AG09319 (cell line): Measurements from ENCODE around the gene UBE3C.

ENCODE experiments used
- DNase-seq: peaks from one replicate; pipeline ENCODE4 v3.0.0-alpha.2; 2010; ENCODE audit warnings: low read depth; ENCODE audit errors: extremely low read depth
- TF ChIP-seq, protein P1 (sequence below): IDR thresholded peaks from 2 replicates; pipeline ENCODE4 v1.5.1; 2011; ENCODE audit warnings: low read depth, mild to moderate bottlenecking, inconsistent platforms, low read length, moderate library complexity

UBE3C gene

DNA sequence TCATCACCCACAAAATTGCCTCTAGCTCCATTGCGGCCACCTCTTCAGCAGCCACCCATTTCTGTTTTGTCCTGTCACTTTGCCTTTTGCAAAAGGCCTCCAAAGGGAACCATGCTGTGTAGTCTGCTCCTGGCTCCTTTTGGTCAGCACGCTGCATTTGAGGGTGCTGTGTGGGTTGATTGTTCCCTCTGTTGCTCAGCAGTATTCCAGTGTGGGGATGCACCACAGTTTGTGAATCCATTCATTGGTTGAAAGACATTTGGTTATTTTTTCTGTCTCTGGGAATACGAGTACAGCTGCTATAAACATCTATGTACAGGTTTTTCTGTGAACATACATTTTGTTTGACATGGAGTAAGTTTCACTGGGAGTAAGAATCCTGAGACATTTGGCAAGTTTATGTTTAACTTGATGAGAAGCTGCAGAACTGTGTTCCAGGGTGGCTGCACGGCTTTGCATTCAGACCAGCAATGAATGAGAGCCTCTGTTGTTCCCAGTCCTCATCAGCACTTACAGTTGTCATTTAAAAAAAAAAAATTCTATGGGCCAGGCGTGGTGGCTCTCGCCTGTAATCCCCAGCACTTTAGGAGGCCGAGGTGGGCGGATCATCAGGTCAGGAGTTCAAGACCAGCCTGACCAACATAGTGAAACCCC is 82.3 kb downstream of the UBE3C start:
- DNase-seq = no peak
- TF ChIP-seq, protein P1, sequence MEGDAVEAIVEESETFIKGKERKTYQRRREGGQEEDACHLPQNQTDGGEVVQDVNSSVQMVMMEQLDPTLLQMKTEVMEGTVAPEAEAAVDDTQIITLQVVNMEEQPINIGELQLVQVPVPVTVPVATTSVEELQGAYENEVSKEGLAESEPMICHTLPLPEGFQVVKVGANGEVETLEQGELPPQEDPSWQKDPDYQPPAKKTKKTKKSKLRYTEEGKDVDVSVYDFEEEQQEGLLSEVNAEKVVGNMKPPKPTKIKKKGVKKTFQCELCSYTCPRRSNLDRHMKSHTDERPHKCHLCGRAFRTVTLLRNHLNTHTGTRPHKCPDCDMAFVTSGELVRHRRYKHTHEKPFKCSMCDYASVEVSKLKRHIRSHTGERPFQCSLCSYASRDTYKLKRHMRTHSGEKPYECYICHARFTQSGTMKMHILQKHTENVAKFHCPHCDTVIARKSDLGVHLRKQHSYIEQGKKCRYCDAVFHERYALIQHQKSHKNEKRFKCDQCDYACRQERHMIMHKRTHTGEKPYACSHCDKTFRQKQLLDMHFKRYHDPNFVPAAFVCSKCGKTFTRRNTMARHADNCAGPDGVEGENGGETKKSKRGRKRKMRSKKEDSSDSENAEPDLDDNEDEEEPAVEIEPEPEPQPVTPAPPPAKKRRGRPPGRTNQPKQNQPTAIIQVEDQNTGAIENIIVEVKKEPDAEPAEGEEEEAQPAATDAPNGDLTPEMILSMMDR = no peak

DNA sequence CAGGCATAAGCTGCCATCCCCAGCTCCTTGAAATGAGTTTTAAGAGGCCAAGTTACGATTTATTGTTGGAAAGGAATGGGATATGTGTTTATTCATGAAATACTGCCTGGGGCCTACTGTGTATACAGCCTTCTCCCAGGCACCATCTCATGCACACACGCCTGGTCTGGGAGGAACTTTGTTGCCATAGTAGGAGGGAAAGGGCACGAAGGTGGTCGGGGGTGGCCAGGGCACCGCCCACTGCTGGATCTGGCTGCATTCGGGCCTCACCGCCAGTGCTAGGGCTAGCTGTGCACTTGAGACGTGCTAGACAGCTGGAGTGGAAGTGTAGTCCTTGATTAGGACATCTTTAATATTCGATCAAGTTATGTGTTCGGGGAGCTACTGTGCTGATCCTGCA is 84.0 kb downstream of the UBE3C start:
- TF ChIP-seq, protein P1 = no peak
- no peak for DNase-seq

DNA sequence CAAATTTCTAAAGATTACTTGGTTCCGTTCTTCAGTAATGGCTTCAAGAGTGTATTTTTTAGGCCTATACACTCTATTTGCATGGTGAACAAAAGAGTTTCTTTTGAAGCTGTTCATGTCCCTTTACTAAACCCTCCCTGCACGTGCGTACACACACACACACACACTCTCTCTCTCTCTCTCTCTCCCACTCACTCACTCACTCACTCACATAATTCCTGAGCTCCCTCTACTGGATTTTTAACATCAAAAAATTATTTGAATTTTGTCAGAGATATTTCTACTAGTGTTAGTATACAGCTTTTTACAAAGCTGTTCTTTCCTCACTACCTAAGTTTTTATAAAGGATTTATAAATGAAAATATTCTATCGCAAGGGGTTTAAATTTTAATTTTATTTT is 85.9 kb downstream of the UBE3C start:
- TF ChIP-seq, protein P1 = peak; percentile 23
- no peak for DNase-seq

DNA sequence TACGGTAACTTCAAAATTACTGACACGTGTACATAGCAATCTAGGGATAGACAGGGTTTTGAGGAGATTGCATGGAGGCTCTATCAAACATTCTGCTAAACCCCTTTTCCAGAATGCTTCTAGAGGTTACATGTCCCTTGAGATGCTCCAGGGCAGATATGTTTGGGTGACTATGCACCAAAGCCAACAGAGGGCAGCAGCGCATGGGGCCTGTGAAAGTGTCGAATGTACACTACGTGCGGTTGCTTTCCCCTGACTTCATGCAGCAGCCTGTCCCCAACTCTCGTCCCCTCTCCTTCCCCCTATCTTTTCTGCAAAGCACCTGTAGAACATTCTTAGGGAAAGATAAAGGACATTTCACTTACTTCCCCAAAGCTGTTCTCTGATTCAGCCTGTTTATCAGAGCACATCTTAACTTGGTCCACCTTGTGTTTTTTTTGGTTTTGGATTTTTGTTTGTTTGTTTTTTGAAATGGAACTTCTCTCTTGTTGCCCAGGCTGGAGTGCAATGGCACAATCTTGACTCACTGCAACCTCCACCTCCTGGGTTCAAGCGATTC is 90.2 kb downstream of the UBE3C start:
- TF ChIP-seq, protein P1 = peak; percentile 49
- DNase-seq = no peak

DNA sequence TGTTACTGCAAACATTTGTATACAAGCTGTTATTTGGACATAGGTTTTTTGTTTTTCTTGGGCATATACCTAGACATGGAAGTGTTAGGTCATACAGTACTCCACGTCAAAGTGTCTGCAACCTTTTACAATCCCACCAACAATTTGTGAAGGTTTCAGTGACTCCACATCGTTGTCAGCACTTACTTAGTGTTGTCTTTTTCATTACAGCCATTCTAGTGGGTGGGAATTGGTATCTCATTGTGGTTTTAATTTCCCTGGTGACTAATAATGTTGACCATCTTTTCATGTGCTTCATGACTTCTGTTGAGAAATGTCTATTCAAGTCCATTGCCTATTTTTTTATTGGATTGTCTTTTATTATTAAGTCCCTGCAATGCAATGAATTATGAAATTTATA is 95.0 kb downstream of the UBE3C start:
- TF ChIP-seq, protein P1 = no peak
- no peak for DNase-seq

DNA sequence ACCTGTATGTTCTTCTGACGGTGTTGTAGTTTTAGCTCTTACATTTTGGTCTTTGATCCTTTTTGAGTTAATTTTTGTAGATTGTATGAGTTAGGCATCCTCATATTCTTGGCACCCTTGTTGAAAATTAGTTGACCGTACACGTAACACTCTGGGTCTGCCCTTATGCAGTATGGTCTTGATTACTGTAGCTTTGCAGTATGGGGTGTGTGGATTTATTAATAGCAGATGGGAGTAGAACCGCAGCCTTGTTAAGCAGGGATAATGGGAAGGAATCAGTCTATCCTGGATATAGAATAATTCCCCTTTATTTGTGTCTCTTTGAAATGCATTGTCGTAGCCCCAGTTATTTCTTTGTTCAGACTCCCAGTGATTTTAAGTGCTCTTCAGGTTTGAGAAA is 95.5 kb downstream of the UBE3C start:
- peak; percentile 70 for DNase-seq
- TF ChIP-seq, protein P1 = no peak

DNA sequence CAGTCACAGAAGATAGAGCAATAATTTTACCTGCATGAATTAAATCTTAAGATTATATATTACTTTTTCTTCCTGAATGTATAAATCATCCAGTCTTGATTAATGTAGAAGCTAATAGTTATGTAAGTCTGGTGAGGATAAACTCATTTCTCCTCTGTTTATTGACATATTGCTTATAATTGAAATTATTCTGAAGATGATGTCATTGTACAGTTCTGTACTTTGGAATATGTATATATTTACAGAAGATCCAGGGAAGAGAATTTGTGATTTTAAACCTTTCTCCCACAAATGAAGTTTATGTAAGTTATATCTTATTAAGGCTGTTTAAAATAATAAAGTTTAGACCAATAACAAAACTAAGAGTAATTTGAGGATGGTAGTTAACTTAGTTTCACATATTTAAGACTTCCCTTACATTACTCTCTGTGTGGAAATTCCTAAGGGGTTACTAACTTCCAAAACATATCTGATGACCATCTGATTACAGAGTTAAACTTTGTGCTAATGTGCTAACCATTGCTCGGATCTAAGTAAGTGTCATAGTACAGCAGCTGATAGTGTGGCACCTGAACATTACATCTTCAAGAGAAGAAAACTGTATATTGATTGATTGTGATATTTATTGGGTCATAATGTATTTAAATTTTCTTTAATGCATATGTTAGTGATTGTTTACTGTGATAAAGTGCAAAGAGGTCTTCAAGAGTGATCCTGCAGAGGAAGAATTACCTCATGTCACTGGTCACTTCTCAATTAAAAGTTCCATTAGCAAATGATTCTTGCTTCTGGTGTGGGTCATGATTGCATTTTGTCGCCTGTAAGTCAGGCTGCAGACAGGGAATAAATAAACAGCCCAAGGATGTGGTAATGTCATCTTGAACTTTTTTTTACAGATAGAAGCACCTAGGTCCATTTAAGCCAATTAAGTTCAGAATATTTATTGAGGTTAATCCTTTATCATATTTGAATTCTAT is 96.9 kb downstream of the UBE3C start:
- TF ChIP-seq, protein P1 = no peak
- no peak for DNase-seq
